SU-DHL-6 (cell line): ENCODE measurements around the gene AVPR2.

ENCODE experiments used
- H2AFZ ChIP-seq: fragments of 200-600 bp; sonication (generic); 2 replicates; pipeline ENCODE4 v1.6.1; 2014; ENCODE audit warnings: low read depth, mild to moderate bottlenecking, moderate library complexity, mixed read lengths, antibody characterized with exemption, low read length; ENCODE audit not compliant: severe bottlenecking
- H3F3A ChIP-seq: fragments of 200-600 bp; shearing (Covaris generic); 2 replicates; pipeline ENCODE4 v1.6.0; 2016; ENCODE audit warnings: antibody characterized with exemption, mild to moderate bottlenecking; ENCODE audit not compliant: insufficient read depth
- H3K27ac ChIP-seq: fragments of 200-600 bp; sonication (generic); 2 replicates; pipeline ENCODE4 v1.5.1; 2016; ENCODE audit warnings: low read depth, mild to moderate bottlenecking, low read length, moderate library complexity, mixed read lengths
- H3K27me3 ChIP-seq: fragments of 200-600 bp; sonication (generic), shearing (Covaris generic); 2 replicates; pipeline ENCODE4 v1.6.0; 2014; ENCODE audit warnings: mild to moderate bottlenecking, low read length
- H3K36me3 ChIP-seq: fragments of 200-600 bp; sonication (generic); 2 replicates; pipeline ENCODE4 v1.6.1; 2014; ENCODE audit warnings: mild to moderate bottlenecking, low read length, mixed read lengths
- H3K4me2 ChIP-seq: fragments of 300-600, 200-600 bp; shearing (Covaris generic), sonication (generic); 2 replicates; pipeline ENCODE4 v1.6.0; 2014; ENCODE audit warnings: low read length, low read depth, mild to moderate bottlenecking; ENCODE audit not compliant: poor library complexity, severe bottlenecking
- H3K4me3 ChIP-seq: fragments of 200-600 bp; sonication (generic); 2 replicates; pipeline ENCODE4 v1.5.1; 2014; ENCODE audit warnings: antibody characterized with exemption, low read length, mild to moderate bottlenecking, mixed read lengths; ENCODE audit not compliant: insufficient read depth, poor library complexity, severe bottlenecking
- H3K79me2 ChIP-seq: fragments of 200-600 bp; sonication (generic); 2 replicates; pipeline ENCODE4 v1.6.1; 2014; ENCODE audit warnings: mild to moderate bottlenecking, low read length, moderate library complexity; ENCODE audit not compliant: insufficient read depth
- H3K9ac ChIP-seq: fragments of 200-600 bp; sonication (generic); 2 replicates; pipeline ENCODE4 v1.7.0; 2014; ENCODE audit warnings: mild to moderate bottlenecking, low read length
- H3K9me2 ChIP-seq: fragments of 200-600 bp; sonication (generic); replicated peaks from 2 replicates; pipeline ENCODE4 v1.6.1; 2014; ENCODE audit warnings: low read length; ENCODE audit not compliant: insufficient read depth
- H3K9me3 ChIP-seq: fragments of 200-600 bp; sonication (generic); 2 replicates; pipeline ENCODE4 v1.6.1; 2014; ENCODE audit warnings: low read length, mixed read lengths; ENCODE audit not compliant: insufficient read depth
- H4K20me1 ChIP-seq: fragments of 200-600 bp; sonication (generic); 2 replicates; pipeline ENCODE4 v1.6.1; 2014; ENCODE audit warnings: low read depth, mild to moderate bottlenecking, antibody characterized with exemption, low read length, moderate library complexity, mixed read lengths
- CTCF ChIP-seq: fragments of 200-600 bp; sonication (generic); IDR thresholded peaks from one replicate; pipeline ENCODE4 v1.5.1; 2017; ENCODE audit warnings: antibody characterized with exemption, mild to moderate bottlenecking, low read length, moderate library complexity; ENCODE audit not compliant: insufficient read depth, poor library complexity, severe bottlenecking
- EZH2phosphoT487 ChIP-seq: fragments of 200-600 bp; sonication (generic), shearing (Covaris generic); conservative IDR thresholded peaks from 2 replicates; pipeline ENCODE4 v1.6.1; 2018; ENCODE audit warnings: mild to moderate bottlenecking, antibody characterized with exemption, low read length, moderate library complexity, mixed read lengths

AVPR2 gene

GRCh38 chrX:153907456-153907855, 3.0 kb downstream of the AVPR2 start:
- no peak overlapping the region for H3K9ac ChIP-seq
- H3K4me2 ChIP-seq, result no peak overlapping the region
- H2AFZ ChIP-seq, result no peak overlapping the region
- H3K27me3 ChIP-seq, result no peaks in the 10 kb centered on the region
- H3K9me2 ChIP-seq, result no peaks in the 10 kb centered on the region
- no peak for TF ChIP-seq EZH2phosphoT487
- no peak for TF ChIP-seq CTCF
- no peaks in the 10 kb centered on the region for H4K20me1 ChIP-seq
- no peak overlapping the region for H3K4me3 ChIP-seq
- no peak overlapping the region for H3K27ac ChIP-seq
- no peaks in the 10 kb centered on the region for H3K36me3 ChIP-seq
- H3F3A ChIP-seq, result no peaks in the 10 kb centered on the region
- H3K79me2 ChIP-seq, result no peaks in the 10 kb centered on the region
- H3K9me3 ChIP-seq, result no peaks in the 10 kb centered on the region

- Histone ChIP-seq H3K4me3 (no peak overlapping the region), H2AFZ (no peak overlapping the region), H3K79me2 (no peaks in the 10 kb centered on the region), H3K9me2 (no peaks in the 10 kb centered on the region), H3K27me3 (no peaks in the 10 kb centered on the region), H3F3A (no peaks in the 10 kb centered on the region), H3K9me3 (no peaks in the 10 kb centered on the region), H3K4me2 (no peak overlapping the region), H3K9ac (no peak overlapping the region), H3K27ac (no peak overlapping the region), H4K20me1 (no peaks in the 10 kb centered on the region), H3K36me3 (no peaks in the 10 kb centered on the region)
- TF ChIP-seq CTCF (no peak), EZH2phosphoT487 (no peak)
Observed at GRCh38 chrX:153908219-153908860, 3.9 kb downstream of the AVPR2 start.

GRCh38 chrX:153909024-153909979, 4.8 kb downstream of the AVPR2 start:
- H3K36me3 ChIP-seq, result no peaks in the 10 kb centered on the region
- no peaks in the 10 kb centered on the region for H4K20me1 ChIP-seq
- H3K4me3 ChIP-seq, result no peak overlapping the region
- H3K27me3 ChIP-seq, result no peaks in the 10 kb centered on the region
- no peak overlapping the region for H2AFZ ChIP-seq
- H3K9me3 ChIP-seq, result no peaks in the 10 kb centered on the region
- H3K79me2 ChIP-seq, result no peaks in the 10 kb centered on the region
- no peak overlapping the region for H3K27ac ChIP-seq
- no peak overlapping the region for H3K4me2 ChIP-seq
- H3K9me2 ChIP-seq, result no peaks in the 10 kb centered on the region
- H3F3A ChIP-seq, result no peaks in the 10 kb centered on the region
- TF ChIP-seq CTCF (no peak), EZH2phosphoT487 (no peak)
- H3K9ac ChIP-seq, result no peak overlapping the region
